Ovary (tissue), 3 donors: Measurements from ENCODE around the gene APLNR.

Experiments
- EP300 ChIP-seq: sonication (generic); formaldehyde crosslinking; IDR thresholded peaks from one replicate; pipeline ENCODE4 v1.6.1; 2017; ENCODE audit warnings: antibody characterized with exemption
- POLR2A ChIP-seq: fragments of 450-650 bp; IDR thresholded peaks from one replicate; pipeline ENCODE4 v1.6.1; 2017; ENCODE audit warnings: antibody characterized with exemption, mild to moderate bottlenecking, moderate library complexity
- TF ChIP-seq, protein P1 (sequence below), 3 donors: fragments of 450-650 bp in 2 of 3; fragments of 200-600 bp in 1 of 3; IDR thresholded peaks; one replicate each; pipeline versions ENCODE4 v1.5.1 to v1.8.0; 2016 to 2022; ENCODE audit warnings: antibody characterized with exemption in 3 of 3, mild to moderate bottlenecking in 1 of 3
- donor health status: DM: no; HTN: no; CAD: no.

DNA sequence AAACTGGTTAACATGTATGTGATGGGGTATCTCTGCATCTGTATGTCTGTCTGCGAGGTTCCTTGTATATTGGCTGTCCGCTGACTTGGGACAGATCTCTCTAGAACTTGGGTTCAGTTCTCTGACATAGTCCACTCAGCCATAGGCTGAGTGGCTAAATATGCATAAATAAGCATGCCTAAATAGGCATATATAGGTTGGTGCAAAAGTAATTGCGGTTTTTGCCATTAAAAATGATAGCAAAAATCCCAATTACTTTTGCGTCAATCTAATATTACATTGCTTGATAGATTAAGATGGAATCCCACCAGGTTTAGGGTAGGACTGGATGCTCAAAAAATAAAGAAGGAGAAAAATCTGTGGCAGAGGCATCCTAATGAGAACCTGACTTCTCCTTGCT, 46.5 kb downstream of the APLNR start:
- TF ChIP-seq, protein P1, sequence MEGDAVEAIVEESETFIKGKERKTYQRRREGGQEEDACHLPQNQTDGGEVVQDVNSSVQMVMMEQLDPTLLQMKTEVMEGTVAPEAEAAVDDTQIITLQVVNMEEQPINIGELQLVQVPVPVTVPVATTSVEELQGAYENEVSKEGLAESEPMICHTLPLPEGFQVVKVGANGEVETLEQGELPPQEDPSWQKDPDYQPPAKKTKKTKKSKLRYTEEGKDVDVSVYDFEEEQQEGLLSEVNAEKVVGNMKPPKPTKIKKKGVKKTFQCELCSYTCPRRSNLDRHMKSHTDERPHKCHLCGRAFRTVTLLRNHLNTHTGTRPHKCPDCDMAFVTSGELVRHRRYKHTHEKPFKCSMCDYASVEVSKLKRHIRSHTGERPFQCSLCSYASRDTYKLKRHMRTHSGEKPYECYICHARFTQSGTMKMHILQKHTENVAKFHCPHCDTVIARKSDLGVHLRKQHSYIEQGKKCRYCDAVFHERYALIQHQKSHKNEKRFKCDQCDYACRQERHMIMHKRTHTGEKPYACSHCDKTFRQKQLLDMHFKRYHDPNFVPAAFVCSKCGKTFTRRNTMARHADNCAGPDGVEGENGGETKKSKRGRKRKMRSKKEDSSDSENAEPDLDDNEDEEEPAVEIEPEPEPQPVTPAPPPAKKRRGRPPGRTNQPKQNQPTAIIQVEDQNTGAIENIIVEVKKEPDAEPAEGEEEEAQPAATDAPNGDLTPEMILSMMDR (IDR thresholded peaks at IDR 0.05) = no peak
- TF ChIP-seq POLR2A (no peak), EP300 (no peak)
